Measurements from ENCODE around the gene CROCC2. TPM values are rescaled to one million over a fixed set of nuclear protein-coding genes. Genes with fewer than 3 reads are reported as not detected.

Gene CROCC2
- total and polyA plus RNA-seq, 2 of the 13 experiments (the other 11 are each of a cell fraction or from before 2014, with no cell fraction given) = not detected

DNA sequence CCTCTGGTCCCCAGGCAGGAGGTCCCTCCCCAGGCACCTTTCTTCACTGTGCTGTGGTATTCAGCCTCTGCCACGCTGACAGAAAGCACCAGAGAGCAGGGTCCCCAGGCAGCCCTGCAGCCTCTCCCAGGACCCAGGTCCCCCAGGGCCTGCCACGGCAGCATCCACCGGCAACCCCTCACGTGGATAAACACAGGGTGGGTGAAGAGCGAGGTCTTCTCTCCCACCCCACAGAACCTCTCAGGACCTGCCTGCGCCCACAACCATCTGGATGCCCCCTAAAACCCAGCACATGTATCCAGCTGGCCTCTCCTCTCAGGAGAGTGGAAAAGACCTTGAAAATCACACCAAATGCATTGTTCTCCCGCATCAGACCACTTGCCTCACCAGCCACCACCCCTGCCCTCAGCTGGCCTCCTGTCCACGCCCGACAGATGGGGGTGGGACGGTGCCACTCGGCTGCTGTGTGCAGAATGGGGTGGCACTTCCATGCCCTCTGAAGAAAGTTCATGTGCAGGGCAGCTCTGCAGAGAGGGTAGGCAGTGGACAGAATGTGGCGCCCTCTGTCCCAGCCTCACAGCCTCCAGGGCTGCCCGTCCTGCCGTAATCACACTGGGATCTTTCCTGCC is 4.0 kb upstream of the CROCC2 start (continued):
- peak; percentile 75; the same call in 1 of the 2 replicates for TF ChIP-seq HNRNPL (IDR thresholded peaks at IDR 0.05; ENCODE audit: low read depth, low read length)
- peak; percentile 40; the same call in 1 of the 2 replicates for TF ChIP-seq ZSCAN31 (CRISPR knock-in tag; IDR thresholded peaks at IDR 0.05; ENCODE audit: low read depth)
- TF ChIP-seq, protein P1, sequence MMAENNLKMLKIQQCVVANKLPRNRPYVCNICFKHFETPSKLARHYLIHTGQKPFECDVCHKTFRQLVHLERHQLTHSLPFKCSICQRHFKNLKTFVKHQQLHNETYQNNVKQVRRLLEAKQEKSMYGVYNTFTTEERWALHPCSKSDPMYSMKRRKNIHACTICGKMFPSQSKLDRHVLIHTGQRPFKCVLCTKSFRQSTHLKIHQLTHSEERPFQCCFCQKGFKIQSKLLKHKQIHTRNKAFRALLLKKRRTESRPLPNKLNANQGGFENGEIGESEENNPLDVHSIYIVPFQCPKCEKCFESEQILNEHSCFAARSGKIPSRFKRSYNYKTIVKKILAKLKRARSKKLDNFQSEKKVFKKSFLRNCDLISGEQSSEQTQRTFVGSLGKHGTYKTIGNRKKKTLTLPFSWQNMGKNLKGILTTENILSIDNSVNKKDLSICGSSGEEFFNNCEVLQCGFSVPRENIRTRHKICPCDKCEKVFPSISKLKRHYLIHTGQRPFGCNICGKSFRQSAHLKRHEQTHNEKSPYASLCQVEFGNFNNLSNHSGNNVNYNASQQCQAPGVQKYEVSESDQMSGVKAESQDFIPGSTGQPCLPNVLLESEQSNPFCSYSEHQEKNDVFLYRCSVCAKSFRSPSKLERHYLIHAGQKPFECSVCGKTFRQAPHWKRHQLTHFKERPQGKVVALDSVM (CRISPR knock-in tag; IDR thresholded peaks at IDR 0.05) = peak; percentile 34; the same call in 1 of the 2 replicates
- TF ChIP-seq, protein P2, sequence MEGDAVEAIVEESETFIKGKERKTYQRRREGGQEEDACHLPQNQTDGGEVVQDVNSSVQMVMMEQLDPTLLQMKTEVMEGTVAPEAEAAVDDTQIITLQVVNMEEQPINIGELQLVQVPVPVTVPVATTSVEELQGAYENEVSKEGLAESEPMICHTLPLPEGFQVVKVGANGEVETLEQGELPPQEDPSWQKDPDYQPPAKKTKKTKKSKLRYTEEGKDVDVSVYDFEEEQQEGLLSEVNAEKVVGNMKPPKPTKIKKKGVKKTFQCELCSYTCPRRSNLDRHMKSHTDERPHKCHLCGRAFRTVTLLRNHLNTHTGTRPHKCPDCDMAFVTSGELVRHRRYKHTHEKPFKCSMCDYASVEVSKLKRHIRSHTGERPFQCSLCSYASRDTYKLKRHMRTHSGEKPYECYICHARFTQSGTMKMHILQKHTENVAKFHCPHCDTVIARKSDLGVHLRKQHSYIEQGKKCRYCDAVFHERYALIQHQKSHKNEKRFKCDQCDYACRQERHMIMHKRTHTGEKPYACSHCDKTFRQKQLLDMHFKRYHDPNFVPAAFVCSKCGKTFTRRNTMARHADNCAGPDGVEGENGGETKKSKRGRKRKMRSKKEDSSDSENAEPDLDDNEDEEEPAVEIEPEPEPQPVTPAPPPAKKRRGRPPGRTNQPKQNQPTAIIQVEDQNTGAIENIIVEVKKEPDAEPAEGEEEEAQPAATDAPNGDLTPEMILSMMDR (CRISPR knock-in tag; IDR thresholded peaks at IDR 0.05) = 0 out of 2 replicates have a peak, but pooled peaks have one; percentile 42
- 0 out of 2 replicates have a peak, but pooled peaks have one; percentile 12 for TF ChIP-seq RXRA (CRISPR knock-in tag; IDR thresholded peaks at IDR 0.05)
- no peak for TF ChIP-seq NKX3-1 (CRISPR knock-in tag; IDR thresholded peaks at IDR 0.05)
- no peak for TF ChIP-seq SOX6 (IDR thresholded peaks at IDR 0.05)
- peak; percentile 35; the same call in 1 of the 2 replicates for TF ChIP-seq SOX6 (CRISPR knock-in tag; IDR thresholded peaks at IDR 0.05)
- 0 out of 2 replicates have a peak, but pooled peaks have one; percentile 35 for TF ChIP-seq EED (CRISPR knock-in tag; IDR thresholded peaks at IDR 0.05)

Measured in HepG2 (cell line).